Activated CD8-positive, alpha-beta T cell treated with anti-CD3 and anti-CD28 coated beads for 36 hours (primary cell): ENCODE data around the gene TP53INP2. TPM values are rescaled to one million over a fixed set of nuclear protein-coding genes. Genes with fewer than 3 reads are reported as not detected.
"Not testable (repeated sequence)": the region's sequence is repeated elsewhere in the genome, so short reads cannot be mapped to it uniquely, and the experiment has no call there.

Source experiments
- ATAC-seq: fragments of 200-7000 bp; cut with Tn5 transposase; one replicate; pipeline ENCODE4 v1.10.0; 2021; ENCODE audit warnings: mild to moderate bottlenecking, moderate library complexity
- CTCF ChIA-PET: fragments of 350-600 bp; sonication (Branson Sonifier 250); formaldehyde crosslinking; loops from one replicate; lab custom pipeline; 2021; ENCODE audit warnings: antibody characterized with exemption; lab: Charles Lee
- POLR2A ChIA-PET: fragments of 350-600 bp; sonication (Branson Sonifier 250); formaldehyde crosslinking; loops from one replicate; lab custom pipeline; 2021; ENCODE audit warnings: antibody characterized with exemption; lab: Charles Lee
- DNase-seq: peaks from one replicate; pipeline ENCODE4 v3.0.0-alpha.2; 2020
- H3K27ac Mint-ChIP-seq: one replicate; pipeline ENCODE4 v1.8.0; 2021; ENCODE audit warnings: mild to moderate bottlenecking, mixed read lengths
- H3K27me3 Mint-ChIP-seq: one replicate; pipeline ENCODE4 v1.8.0; 2021; ENCODE audit warnings: mixed read lengths
- H3K36me3 Mint-ChIP-seq: one replicate; pipeline ENCODE4 v1.8.0; 2021; ENCODE audit warnings: low read depth, mixed read lengths
- H3K4me1 Mint-ChIP-seq: one replicate; pipeline ENCODE4 v1.8.0; 2021; ENCODE audit warnings: low read depth, mixed read lengths
- H3K4me3 Mint-ChIP-seq: one replicate; pipeline ENCODE4 v1.8.0; 2021; ENCODE audit warnings: mild to moderate bottlenecking, moderate library complexity, mixed read lengths
- H3K9me3 Mint-ChIP-seq: one replicate; pipeline ENCODE4 v1.8.0; 2021; ENCODE audit warnings: mixed read lengths
- CTCF ChIP-seq: fragments of 200-600 bp; IDR thresholded peaks from one replicate; pipeline ENCODE4 v1.8.0; 2022; ENCODE audit warnings: antibody characterized with exemption, mild to moderate bottlenecking
- intact Hi-C: fragments of 100-400 bp; cut with micrococcal nuclease; formaldehyde crosslinking; loops from one replicate; pipeline ENCODE4 v1.10.0; 2022
- total RNA-seq, 2 experiments: library from RNA; stranded (reverse); gene quantifications; one replicate each; pipeline ENCODE4 v1.2.3, GENCODE V29; 2021

TP53INP2 gene
- total RNA-seq, result 1 to 10 TPM; 4.0 to 4.6 TPM

- Mint-ChIP-seq H3K4me3 (peak within 1 kb of the TSS; percentile 81), H3K4me1 (peaks cover 18% of the 10 kb centered on the region), H3K27me3 (peaks cover 7% of the 10 kb centered on the region), H3K36me3 (no peaks in the 10 kb centered on the region), H3K27ac (peak within 1 kb of the TSS; percentile 77), H3K9me3 (no peaks in the 10 kb centered on the region)
- no peak for TF ChIP-seq CTCF
- DNase-seq (peak; percentile 90), ATAC-seq (peak; percentile 13)
- POLR2A ChIA-PET, result interaction anchor here (0.6 to 2.1 kb wide), 6 partner anchors 27 to 188 kb away, joined by 3 to 6 read pairs (median 3); partner anchors contain the start of genes DYNLRB1 and PIGU
- CTCF ChIA-PET, result interaction anchor here (0.8 to 2.7 kb wide), 8 partner anchors 8 to 188 kb away, joined by 3 to 16 read pairs (median 6); partner anchors contain the start of genes DYNLRB1 and MAP1LC3A
- intact Hi-C loops, result loop anchor here (5.0 kb wide), 1 partner anchor 167 kb away; no protein-coding TSS in a partner anchor
Observed at GRCh38 chr20:34704177-34705007, at the start of gene TP53INP2. Gene TP53INP2 (plus strand): TSS chr20:34704344. CDS start chr20:34708740, 4,396 bp downstream.

GRCh38 chr20:34658654-34659053, 45.5 kb upstream of the TP53INP2 start:
- H3K27me3 Mint-ChIP-seq, POLR2A ChIA-PET, ATAC-seq, DNase-seq, H3K36me3 Mint-ChIP-seq, H3K9me3 Mint-ChIP-seq, H3K4me3 Mint-ChIP-seq, CTCF ChIA-PET, intact Hi-C loops, H3K4me1 Mint-ChIP-seq, H3K27ac Mint-ChIP-seq: not testable (repeated sequence)

GRCh38 chr20:34661811-34662210, 42.3 kb upstream of the TP53INP2 start:
- H3K9me3 Mint-ChIP-seq, H3K36me3 Mint-ChIP-seq, intact Hi-C loops, POLR2A ChIA-PET, CTCF ChIA-PET, H3K4me3 Mint-ChIP-seq, H3K4me1 Mint-ChIP-seq, ATAC-seq, H3K27me3 Mint-ChIP-seq, H3K27ac Mint-ChIP-seq: not testable (repeated sequence)
- peak; percentile 30 for DNase-seq

GRCh38 chr20:34663213-34663943, 40.8 kb upstream of the TP53INP2 start:
- Mint-ChIP-seq H3K4me3 (no peak overlapping the region), H3K27ac (no peak overlapping the region), H3K36me3 (peaks cover 3% of the 10 kb centered on the region), H3K4me1 (peaks cover 10% of the 10 kb centered on the region), H3K9me3 (no peaks in the 10 kb centered on the region), H3K27me3 (no peaks in the 10 kb centered on the region)
- ChIA-PET CTCF (interaction anchor here (1.4 to 1.8 kb wide), 3 partner anchors 26 to 351 kb away, joined by 3 to 5 read pairs (median 5); no protein-coding TSS in a partner anchor), POLR2A (interaction anchor here (0.7 kb wide), 1 partner anchor 17 kb away, joined by 5 read pairs; no protein-coding TSS in a partner anchor)
- DNase-seq (no peak), ATAC-seq (no peak)
- TF ChIP-seq CTCF, result no peak
- intact Hi-C loops, result no loop called here

GRCh38 chr20:34664751-34665150, 39.4 kb upstream of the TP53INP2 start:
- H3K27me3 Mint-ChIP-seq, POLR2A ChIA-PET, ATAC-seq, H3K36me3 Mint-ChIP-seq, intact Hi-C loops, H3K9me3 Mint-ChIP-seq, H3K27ac Mint-ChIP-seq, H3K4me3 Mint-ChIP-seq, DNase-seq: not testable (repeated sequence)
- CTCF ChIA-PET, result interaction anchor here (1.4 to 1.8 kb wide), 3 partner anchors 24 to 352 kb away, joined by 3 to 5 read pairs (median 5); no protein-coding TSS in a partner anchor
- peaks cover 12% of the 10 kb centered on the region for H3K4me1 Mint-ChIP-seq

GRCh38 chr20:34669094-34669493, 35.0 kb upstream of the TP53INP2 start:
- no peak for ATAC-seq
- Mint-ChIP-seq H3K27ac (no peak overlapping the region), H3K27me3 (no peaks in the 10 kb centered on the region), H3K36me3 (peaks cover 11% of the 10 kb centered on the region), H3K9me3 (no peaks in the 10 kb centered on the region), H3K4me1 (peaks cover 5% of the 10 kb centered on the region), H3K4me3 (no peak overlapping the region)
- CTCF ChIA-PET, result interaction anchor here (0.7 to 1.9 kb wide), 2 partner anchors 12 to 1196 kb away, joined by 3 to 4 read pairs; no protein-coding TSS in a partner anchor
- no peak for DNase-seq
- POLR2A ChIA-PET, result no interaction called here
- TF ChIP-seq CTCF, result no peak
- intact Hi-C loops, result no loop called here
